B cell (primary cell): ENCODE data around the gene LPIN3.

ENCODE experiments used
- CTCF ChIP-seq: fragments of 200-600 bp; IDR thresholded peaks from one replicate; pipeline ENCODE4 v1.8.0; 2022; ENCODE audit warnings: antibody characterized with exemption, mild to moderate bottlenecking
- EZH2 ChIP-seq: IDR thresholded peaks from 2 replicates; pipeline ENCODE4 v1.6.1; 2012; ENCODE audit warnings: borderline replicate concordance, low read depth, mild to moderate bottlenecking, moderate library complexity, low read length; ENCODE audit not compliant: insufficient read depth, poor library complexity, severe bottlenecking

- TF ChIP-seq CTCF (no peak), EZH2 (no peak)
Observed at GRCh38 chr20:41327178-41327577, 13.4 kb upstream of the LPIN3 start.
